Right kidney (tissue), 1 donor: ENCODE results near the gene C1orf146.
"Not testable (repeated sequence)": the region's sequence is repeated elsewhere in the genome, so short reads cannot be mapped to it uniquely, and the experiment has no call there.

Experiments used
- DNase-seq: peaks from one replicate; pipeline ENCODE4 v3.0.0-alpha.2; 2016

The C1orf146 gene

GRCh38 chr1:92274939-92275338 is 57.2 kb downstream of the C1orf146 start:
- DNase-seq = no peak

GRCh38 chr1:92276082-92276481 is 58.4 kb downstream of the C1orf146 start:
- no peak for DNase-seq

- no peak for DNase-seq
Observed at GRCh38 chr1:92277105-92277723, 59.5 kb downstream of the C1orf146 start.

- not testable (repeated sequence) for DNase-seq
Observed at GRCh38 chr1:92279781-92280180, 62.1 kb downstream of the C1orf146 start.

GRCh38 chr1:92281411-92281810 is 63.7 kb downstream of the C1orf146 start:
- DNase-seq = not testable (repeated sequence)

GRCh38 chr1:92291372-92291999 is 73.8 kb downstream of the C1orf146 start:
- no peak for DNase-seq
